ENCODE measurements around the gene ECE1. TPM values are rescaled to one million over a fixed set of nuclear protein-coding genes. Genes with fewer than 3 reads are reported as not detected.

The ECE1 gene
- total RNA-seq, 4 donors from 2014 or later = 68.3 to 94.7 (median 69.9) TPM

DNA sequence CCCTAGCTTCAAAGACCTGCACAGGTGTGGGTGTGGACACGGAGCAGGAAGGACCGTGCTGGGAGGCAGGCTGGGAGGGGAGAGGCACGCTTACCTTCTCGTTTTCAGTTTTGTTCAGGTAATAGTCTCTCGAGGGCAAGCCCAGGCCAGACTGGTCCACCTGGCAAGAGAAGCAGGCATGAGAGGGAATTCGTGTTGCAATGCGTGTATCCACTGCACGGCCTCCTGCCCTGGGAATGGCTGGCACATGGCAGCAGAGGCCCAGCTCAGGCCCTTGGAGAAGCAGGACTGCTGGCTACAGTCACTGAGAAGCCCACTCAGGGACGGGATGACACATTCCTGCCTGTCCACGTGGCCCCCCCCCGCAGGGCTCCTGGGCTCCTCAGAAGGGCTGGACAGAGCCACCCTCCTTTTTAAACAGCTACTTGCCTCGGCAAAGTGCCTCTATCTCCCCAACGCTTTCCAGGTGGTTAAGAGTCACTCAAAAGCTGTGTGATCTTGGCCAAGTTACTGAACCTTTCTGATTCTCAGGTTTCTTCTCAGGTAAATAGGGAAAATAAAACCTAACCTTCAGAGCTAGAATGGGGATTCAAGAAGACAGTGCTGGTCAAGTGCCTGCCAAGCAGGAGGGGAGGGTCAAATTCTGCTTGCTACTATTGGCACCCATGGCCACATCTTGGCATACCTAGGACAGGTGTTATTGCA lies 32.7 kb downstream of the ECE1 start:
- H3K27ac ChIP-seq = peak overlapping the region in 1 of 4 donors; percentile 37
- 89% methylated on average over 4 of the region's 13 CpGs; no CpG with 5 or more reads in 1 of the 2 donors for WGBS, 2 donors (ENCODE audit: low coverage in 1 of 2)
- H3K27me3 ChIP-seq = no peaks in the 10 kb centered on the region
- peaks cover under 1 to 64% (median 34%) of the 10 kb centered on the region in 3 donors for H3K4me1 ChIP-seq
- H3K36me3 ChIP-seq = peaks cover 0 to 74% of the 10 kb centered on the region in 2 donors
- no peaks in the 10 kb centered on the region for H3K9me3 ChIP-seq
- ATAC-seq = no peak
- no peak overlapping the region for H3K4me3 ChIP-seq
- TF ChIP-seq, protein P1, sequence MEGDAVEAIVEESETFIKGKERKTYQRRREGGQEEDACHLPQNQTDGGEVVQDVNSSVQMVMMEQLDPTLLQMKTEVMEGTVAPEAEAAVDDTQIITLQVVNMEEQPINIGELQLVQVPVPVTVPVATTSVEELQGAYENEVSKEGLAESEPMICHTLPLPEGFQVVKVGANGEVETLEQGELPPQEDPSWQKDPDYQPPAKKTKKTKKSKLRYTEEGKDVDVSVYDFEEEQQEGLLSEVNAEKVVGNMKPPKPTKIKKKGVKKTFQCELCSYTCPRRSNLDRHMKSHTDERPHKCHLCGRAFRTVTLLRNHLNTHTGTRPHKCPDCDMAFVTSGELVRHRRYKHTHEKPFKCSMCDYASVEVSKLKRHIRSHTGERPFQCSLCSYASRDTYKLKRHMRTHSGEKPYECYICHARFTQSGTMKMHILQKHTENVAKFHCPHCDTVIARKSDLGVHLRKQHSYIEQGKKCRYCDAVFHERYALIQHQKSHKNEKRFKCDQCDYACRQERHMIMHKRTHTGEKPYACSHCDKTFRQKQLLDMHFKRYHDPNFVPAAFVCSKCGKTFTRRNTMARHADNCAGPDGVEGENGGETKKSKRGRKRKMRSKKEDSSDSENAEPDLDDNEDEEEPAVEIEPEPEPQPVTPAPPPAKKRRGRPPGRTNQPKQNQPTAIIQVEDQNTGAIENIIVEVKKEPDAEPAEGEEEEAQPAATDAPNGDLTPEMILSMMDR (IDR thresholded peaks at IDR 0.05) = no peak
- TF ChIP-seq EP300 (IDR thresholded peaks at IDR 0.05) (no peak), POLR2A (IDR thresholded peaks at IDR 0.05) (no peak), POLR2AphosphoS5 (IDR thresholded peaks at IDR 0.05) (no peak)

DNA sequence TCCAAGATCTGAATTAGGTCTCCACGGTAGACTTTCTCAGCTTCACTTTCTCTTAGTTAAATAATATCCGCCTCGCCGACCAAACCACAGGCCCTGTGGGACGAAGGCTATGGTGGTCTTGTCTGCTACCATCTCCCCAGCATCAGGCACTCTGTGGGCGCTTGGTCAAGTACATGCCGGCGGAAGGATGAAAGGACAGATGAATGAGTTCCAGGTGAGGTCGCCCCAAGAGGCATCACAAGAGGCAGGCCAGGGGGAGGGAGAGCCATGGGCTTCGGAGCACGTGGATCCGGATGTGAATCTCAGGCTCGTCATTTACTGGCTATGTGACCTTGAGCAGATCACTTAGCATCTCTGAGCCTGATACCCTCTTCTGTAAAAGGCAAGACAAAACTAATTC lies 33.5 kb downstream of the ECE1 start:
- ATAC-seq = no peak
- H3K36me3 ChIP-seq = peaks cover 0 to 82% of the 10 kb centered on the region in 2 donors
- 91 to 93% methylated on average over 3 to 6 of the region's 13 CpGs for WGBS, 2 donors (ENCODE audit: low coverage in 1 of 2)
- TF ChIP-seq EP300 (IDR thresholded peaks at IDR 0.05) (no peak), POLR2AphosphoS5 (IDR thresholded peaks at IDR 0.05) (no peak), POLR2A (IDR thresholded peaks at IDR 0.05) (no peak)
- TF ChIP-seq, protein P1 (IDR thresholded peaks at IDR 0.05) = no peak
- peak overlapping the region in 1 of 4 donors; percentile 74 for H3K27ac ChIP-seq
- peaks cover 5 to 64% (median 34%) of the 10 kb centered on the region in 3 donors for H3K4me1 ChIP-seq
- H3K9me3 ChIP-seq = no peaks in the 10 kb centered on the region
- H3K27me3 ChIP-seq = no peaks in the 10 kb centered on the region
- no peak overlapping the region for H3K4me3 ChIP-seq

DNA sequence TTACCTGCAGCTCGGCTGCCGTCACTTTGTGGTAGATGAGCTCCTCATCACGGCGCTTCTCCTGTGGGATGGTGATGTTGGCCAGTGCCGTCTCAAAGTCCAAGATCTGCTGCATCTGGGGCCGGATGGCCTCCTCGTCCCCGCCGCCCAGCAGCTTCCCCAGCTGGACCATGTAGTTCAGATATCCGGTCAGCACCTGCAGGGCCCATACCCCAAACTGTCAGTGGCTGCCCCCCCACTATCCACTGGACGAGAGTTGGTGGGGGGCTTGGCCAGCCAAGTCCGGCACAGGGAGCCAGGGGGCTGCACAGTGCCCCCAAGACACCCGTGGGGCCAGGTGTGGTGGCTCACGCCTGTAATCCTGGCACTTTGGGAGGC lies 34.3 kb downstream of the ECE1 start:
- peaks cover 6 to 61% (median 31%) of the 10 kb centered on the region in 3 donors for H3K4me1 ChIP-seq
- H3K27ac ChIP-seq = peak overlapping the region in 3 of 4 donors; percentile 74 to 80 (median 76)
- H3K27me3 ChIP-seq = no peaks in the 10 kb centered on the region
- H3K4me3 ChIP-seq = no peak overlapping the region
- peaks cover 0 to 90% of the 10 kb centered on the region in 2 donors for H3K36me3 ChIP-seq
- ATAC-seq = no peak
- H3K9me3 ChIP-seq = no peaks in the 10 kb centered on the region
- no peak for TF ChIP-seq POLR2AphosphoS5 (IDR thresholded peaks at IDR 0.05)
- TF ChIP-seq, protein P1 (IDR thresholded peaks at IDR 0.05) = no peak
- no peak for TF ChIP-seq EP300 (IDR thresholded peaks at IDR 0.05)
- no peak for TF ChIP-seq POLR2A (IDR thresholded peaks at IDR 0.05)
- WGBS, 2 donors (ENCODE audit: low coverage in 1 of 2) = no CpG with 5 or more reads among the region's 14 CpGs

DNA sequence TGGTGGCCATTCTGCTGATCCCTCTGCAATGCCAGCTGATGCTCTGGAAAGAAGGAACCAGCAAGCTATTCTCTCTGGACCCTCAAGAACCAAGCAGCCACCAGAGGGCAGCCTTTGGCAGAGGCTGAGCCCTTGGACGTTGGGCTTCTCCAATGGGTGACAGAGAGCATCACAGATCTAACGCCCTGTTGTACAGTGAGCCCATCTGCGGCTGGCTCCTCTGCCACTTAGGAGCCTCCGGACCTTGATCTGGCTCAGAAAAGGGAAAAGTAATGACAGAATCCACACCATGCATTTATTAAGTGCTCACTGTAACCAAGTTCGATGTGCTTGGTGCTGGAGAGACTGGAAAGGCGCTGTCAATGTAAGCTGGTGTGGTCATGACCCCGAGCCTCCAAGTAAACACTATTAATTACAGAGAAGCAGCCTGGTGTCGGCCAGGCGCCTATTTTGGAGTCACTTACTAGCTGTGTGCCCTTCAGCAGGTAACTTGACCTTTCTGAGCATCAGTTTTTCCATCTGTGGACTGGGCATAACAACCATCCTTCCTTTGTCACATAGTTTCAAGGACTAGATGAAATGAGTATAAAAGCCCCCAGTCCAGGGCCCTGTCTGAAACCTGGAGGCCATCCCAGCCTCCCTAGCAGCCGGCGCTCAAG lies 34.9 kb downstream of the ECE1 start:
- peak; percentile 75 for ATAC-seq
- WGBS, 2 donors (ENCODE audit: low coverage in 1 of 2) = 57 to 75% methylated on average over 5 to 6 of the region's 11 CpGs
- Histone ChIP-seq H3K9me3 (no peaks in the 10 kb centered on the region), H3K27ac (peak overlapping the region in 3 of 4 donors; percentile 74 to 80 (median 76)), H3K4me1 (peaks cover 6 to 55% (median 29%) of the 10 kb centered on the region in 3 donors), H3K36me3 (peaks cover 0 to 94% of the 10 kb centered on the region in 2 donors), H3K27me3 (no peaks in the 10 kb centered on the region), H3K4me3 (no peak overlapping the region)
- TF ChIP-seq POLR2A (IDR thresholded peaks at IDR 0.05) (no peak), POLR2AphosphoS5 (IDR thresholded peaks at IDR 0.05) (peak; percentile 16)
- TF ChIP-seq, protein P1 (IDR thresholded peaks at IDR 0.05) = peak in 3 of 4 experiments; percentile 88 to 90 (median 89)
